K562 (cell line): ENCODE data around the gene IZUMO4. TPM values are rescaled to one million over a fixed set of nuclear protein-coding genes. Genes with fewer than 3 reads are reported as not detected.
A peak's percentile ranks its signal among the peaks of the same experiment; 100 is the strongest.

Source experiments
- HDGF ChIP-seq: fragments of 450-650 bp; IDR thresholded peaks from 2 replicates; pipeline ENCODE4 v1.6.1; 2016
- MITF ChIP-seq: IDR thresholded peaks from 2 replicates; pipeline ENCODE4 v1.6.1; 2014; ENCODE audit warnings: antibody characterized with exemption
- PKNOX1 ChIP-seq: fragments of 450-650 bp; IDR thresholded peaks from 2 replicates; pipeline ENCODE4 v1.6.1; 2016
- RERE ChIP-seq: sonication (generic); formaldehyde crosslinking; IDR thresholded peaks from 2 replicates; pipeline ENCODE4 v1.8.0; 2023; ENCODE audit warnings: missing genetic modification reagents, mild to moderate bottlenecking, borderline replicate concordance
- REST ChIP-seq, 2 experiments: fragments of 450-650 bp; formaldehyde crosslinking in 1 of 2; IDR thresholded peaks; 2 replicates each; pipeline versions ENCODE4 v1.4.0 to v1.6.1; 2014 to 2020; ENCODE audit warnings: mild to moderate bottlenecking in 2 of 2, borderline replicate concordance in 1 of 2, low read depth in 1 of 2
- USF1 ChIP-seq: sonication (generic); formaldehyde crosslinking; IDR thresholded peaks from 2 replicates; pipeline ENCODE4 v1.9.0; 2022; ENCODE audit warnings: mild to moderate bottlenecking, missing genetic modification reagents
- polyA plus RNA-seq, 8 experiments: library from polyadenylated mRNA; depleted of rRNA in 4 of 8; stranded (reverse) in 5 of 8; unstranded in 3 of 8; fragments of >200 nt; fragmentation: Nextera tagmentation in 2 of 8; fragmentation: Illumina TruSeq in 1 of 8; extraction: Ambion mirVana in 2 of 8; extraction: Trizol in 1 of 8; gene quantifications; 2 replicates each; pipeline versions ENCODE4 v1.2.1 to v1.2.3, GENCODE V29; 2011 to 2014; ENCODE audit warnings: inconsistent platforms in 1 of 8, missing spikeins in 1 of 8
- total RNA-seq, 7 experiments: library from RNA; depleted of rRNA in 6 of 7; stranded (reverse); fragments of >200 nt in 6 of 7; fragmentation: Illumina TruSeq in 2 of 7; extraction: Trizol in 2 of 7; gene quantifications; 2 replicates each; pipeline versions ENCODE4 v1.2.1 to v1.2.3, GENCODE V29; 2011 to 2021; ENCODE audit warnings: low replicate concordance in 1 of 7

IZUMO4 gene
- total and polyA plus RNA-seq, 9 of the 15 experiments (the other 6 are each of a cell fraction or from before 2014, with no cell fraction given) = 0.07 to 3.9 (median 1.2) TPM

- TF ChIP-seq PKNOX1 (peak; percentile 88), USF1 (no peak), RERE (CRISPR knock-in tag) (no peak), MITF (no peak), HDGF (no peak), REST (IDR thresholded peaks at IDR 0.05; ENCODE audit: borderline replicate concordance) (no peak), REST (CRISPR knock-in tag; IDR thresholded peaks at IDR 0.05; ENCODE audit: low read depth) (no peak)
These were observed 40.5 kb upstream of the IZUMO4 start (continued) for GRCh38 chr19:2055931-2056836.
